Measurements from ENCODE around the gene EEFSEC. TPM values are rescaled to one million over a fixed set of nuclear protein-coding genes. Genes with fewer than 3 reads are reported as not detected.

Gene EEFSEC
- total RNA-seq, 2 donors from 2014 or later: 20.8 to 32.7 TPM

GRCh38 chr3:128319107-128319506 is 165.8 kb downstream of the EEFSEC start:
- H3K4me1 Mint-ChIP-seq (ENCODE audit: low read depth in 2 of 2): peaks cover 0 to 7% of the 10 kb centered on the region in 2 donors
- H3K36me3 Mint-ChIP-seq: no peaks in the 10 kb centered on the region

GRCh38 chr3:128319741-128320141 is 166.5 kb downstream of the EEFSEC start:
- H3K27ac Mint-ChIP-seq: no peak overlapping the region
- H3K4me3 Mint-ChIP-seq: no peak overlapping the region
- peaks cover 0 to 7% of the 10 kb centered on the region in 2 donors for H3K4me1 Mint-ChIP-seq (ENCODE audit: low read depth in 2 of 2)
- H3K36me3 Mint-ChIP-seq: no peaks in the 10 kb centered on the region
- no peaks in the 10 kb centered on the region for H3K27me3 Mint-ChIP-seq
- DNase-seq (ENCODE audit: low spot score): peak; percentile 22
- no peaks in the 10 kb centered on the region for H3K9me3 Mint-ChIP-seq
- ATAC-seq: no peak

More at GRCh38 chr3:128319107-128319506, 165.8 kb downstream of the EEFSEC start:
- H3K27me3 Mint-ChIP-seq: no peaks in the 10 kb centered on the region
- no peaks in the 10 kb centered on the region for H3K9me3 Mint-ChIP-seq
- H3K4me3 Mint-ChIP-seq: no peak overlapping the region
- DNase-seq (ENCODE audit: low spot score) (peak; percentile 48), ATAC-seq (no peak)
- no peak overlapping the region for H3K27ac Mint-ChIP-seq

- Mint-ChIP-seq H3K27me3 (no peaks in the 10 kb centered on the region), H3K4me1 (ENCODE audit: low read depth in 2 of 2) (peaks cover 0 to 7% of the 10 kb centered on the region in 2 donors), H3K27ac (no peak overlapping the region), H3K36me3 (no peaks in the 10 kb centered on the region), H3K4me3 (no peak overlapping the region), H3K9me3 (no peaks in the 10 kb centered on the region)
- no peak for ATAC-seq
- DNase-seq (ENCODE audit: low spot score): peak; percentile 18
Measured at GRCh38 chr3:128320551-128321340, 167.5 kb downstream of the EEFSEC start.

GRCh38 chr3:128321418-128321817 is 168.1 kb downstream of the EEFSEC start:
- H3K4me1 Mint-ChIP-seq (ENCODE audit: low read depth in 2 of 2): peaks cover 5 to 7% of the 10 kb centered on the region in 2 donors
- no peaks in the 10 kb centered on the region for H3K27me3 Mint-ChIP-seq
- DNase-seq (ENCODE audit: low spot score) (peak; percentile 41), ATAC-seq (no peak)
- no peaks in the 10 kb centered on the region for H3K9me3 Mint-ChIP-seq
- H3K27ac Mint-ChIP-seq: no peak overlapping the region
- H3K36me3 Mint-ChIP-seq: no peaks in the 10 kb centered on the region
- no peak overlapping the region for H3K4me3 Mint-ChIP-seq

GRCh38 chr3:128322030-128323022 is 169.0 kb downstream of the EEFSEC start:
- ATAC-seq: no peak

GRCh38 chr3:128323206-128324081 is 170.2 kb downstream of the EEFSEC start:
- H3K9me3 Mint-ChIP-seq: no peaks in the 10 kb centered on the region
- DNase-seq (ENCODE audit: low spot score) (no peak), ATAC-seq (no peak)
- H3K4me1 Mint-ChIP-seq (ENCODE audit: low read depth in 2 of 2): peaks cover 13 to 14% of the 10 kb centered on the region in 2 donors
- no peaks in the 10 kb centered on the region for H3K27me3 Mint-ChIP-seq
- no peaks in the 10 kb centered on the region for H3K36me3 Mint-ChIP-seq
- no peak overlapping the region for H3K27ac Mint-ChIP-seq
- H3K4me3 Mint-ChIP-seq: no peak overlapping the region

More at GRCh38 chr3:128322030-128323022, 169.0 kb downstream of the EEFSEC start:
- Mint-ChIP-seq H3K36me3 (no peaks in the 10 kb centered on the region), H3K9me3 (no peaks in the 10 kb centered on the region), H3K27me3 (no peaks in the 10 kb centered on the region), H3K4me1 (ENCODE audit: low read depth in 2 of 2) (peaks cover 13 to 14% of the 10 kb centered on the region in 2 donors), H3K27ac (no peak overlapping the region), H3K4me3 (no peak overlapping the region)
- peak; percentile 53 for DNase-seq (ENCODE audit: low spot score)

GRCh38 chr3:128324911-128325592 is 171.8 kb downstream of the EEFSEC start:
- no peaks in the 10 kb centered on the region for H3K36me3 Mint-ChIP-seq
- H3K4me1 Mint-ChIP-seq (ENCODE audit: low read depth in 2 of 2): peaks cover 13 to 14% of the 10 kb centered on the region in 2 donors
- DNase-seq (ENCODE audit: low spot score) (no peak), ATAC-seq (peak in 1 of 2 donors; percentile 34)
- no peak overlapping the region for H3K4me3 Mint-ChIP-seq
- H3K27ac Mint-ChIP-seq: no peak overlapping the region
- H3K27me3 Mint-ChIP-seq: no peaks in the 10 kb centered on the region
- no peaks in the 10 kb centered on the region for H3K9me3 Mint-ChIP-seq

GRCh38 chr3:128326051-128326823 is 173.0 kb downstream of the EEFSEC start:
- no peaks in the 10 kb centered on the region for H3K36me3 Mint-ChIP-seq
- H3K4me3 Mint-ChIP-seq: no peak overlapping the region
- DNase-seq (ENCODE audit: low spot score) (no peak), ATAC-seq (no peak)
- peak overlapping the region; percentile 56 to 84 for H3K27ac Mint-ChIP-seq
- H3K4me1 Mint-ChIP-seq (ENCODE audit: low read depth in 2 of 2): peaks cover 13 to 14% of the 10 kb centered on the region in 2 donors
- no peaks in the 10 kb centered on the region for H3K27me3 Mint-ChIP-seq
- H3K9me3 Mint-ChIP-seq: no peaks in the 10 kb centered on the region

GRCh38 chr3:128327606-128328031 is 174.3 kb downstream of the EEFSEC start:
- H3K27ac Mint-ChIP-seq: peak overlapping the region in 1 of 2 donors; percentile 84
- H3K4me1 Mint-ChIP-seq (ENCODE audit: low read depth in 2 of 2): peaks cover 13 to 14% of the 10 kb centered on the region in 2 donors
- no peaks in the 10 kb centered on the region for H3K27me3 Mint-ChIP-seq
- DNase-seq (ENCODE audit: low spot score) (no peak), ATAC-seq (no peak)
- no peak overlapping the region for H3K4me3 Mint-ChIP-seq
- H3K9me3 Mint-ChIP-seq: no peaks in the 10 kb centered on the region
- H3K36me3 Mint-ChIP-seq: no peaks in the 10 kb centered on the region

GRCh38 chr3:128328546-128329458 is 175.5 kb downstream of the EEFSEC start:
- Mint-ChIP-seq H3K9me3 (no peaks in the 10 kb centered on the region), H3K4me1 (ENCODE audit: low read depth in 2 of 2) (peaks cover 13 to 14% of the 10 kb centered on the region in 2 donors), H3K27me3 (no peaks in the 10 kb centered on the region), H3K27ac (no peak overlapping the region), H3K4me3 (no peak overlapping the region), H3K36me3 (no peaks in the 10 kb centered on the region)
- DNase-seq (ENCODE audit: low spot score): no peak
- no peak for ATAC-seq

GRCh38 chr3:128329491-128330213 is 176.4 kb downstream of the EEFSEC start:
- peak in 1 of 2 donors; percentile 17 for ATAC-seq
- Mint-ChIP-seq H3K27me3 (no peaks in the 10 kb centered on the region), H3K4me1 (ENCODE audit: low read depth in 2 of 2) (peaks cover 13 to 14% of the 10 kb centered on the region in 2 donors), H3K9me3 (no peaks in the 10 kb centered on the region), H3K27ac (no peak overlapping the region), H3K4me3 (no peak overlapping the region), H3K36me3 (no peaks in the 10 kb centered on the region)
- peak; percentile 37 for DNase-seq (ENCODE audit: low spot score)

All from natural killer cell treated with Interleukin-12 subunit alpha and Interleukin-12 subunit beta and Interleukin-15 and Interleukin-18, amount 100 ng/mL, for 72 hours (primary cell).